Measurements from ENCODE around the gene GET4. TPM values are rescaled to one million over a fixed set of nuclear protein-coding genes. Genes with fewer than 3 reads are reported as not detected.

GET4 gene
- total and polyA plus RNA-seq, 2 of the 8 experiments (the other 6 are each of a cell fraction or from before 2014, with no cell fraction given) = 56.7 to 74.1 TPM

- POLR2A ChIA-PET (ENCODE audit: partially characterized antibody) = interaction anchor here (1.0 to 4.1 kb wide), 3 partner anchors 9 to 28 kb away, joined by 4 to 23 read pairs (median 8); partner anchors contain the start of gene GET4
- Histone ChIP-seq H3K27me3 (replicated peaks in 1 of 4; ENCODE audit: control insufficient read depth in 3 of 4, extremely low read depth in 1 of 4, insufficient read depth in 3 of 4, low read length in 3 of 4) (no peaks in the 10 kb centered on the region), H2AK5ac (ENCODE audit: low read depth, low read length) (no peak overlapping the region), H3K4me2 (ENCODE audit: insufficient read depth in 1 of 2, low read depth in 2 of 2, low read length in 2 of 2) (no peak overlapping the region), H2BK15ac (ENCODE audit: low read length) (no peak overlapping the region), H3K9ac (replicated peaks in 1 of 4; ENCODE audit: extremely low read depth in 1 of 4, low read depth in 3 of 4, low read length in 3 of 4) (peak overlapping the region in 1 of 4 experiments; percentile 14; a peak in 1 of 7 replicates), H4K8ac (ENCODE audit: extremely low read depth, insufficient read depth, low read length) (peak overlapping the region; percentile 38), H2BK20ac (ENCODE audit: low read length) (no peak overlapping the region), H4K20me1 (replicated peaks in 1 of 2; ENCODE audit: control insufficient read depth in 1 of 2, insufficient read depth in 2 of 2, low read length in 2 of 2) (peaks cover 50 to 52% of the 10 kb centered on the region in 2 experiments), H2BK12ac (ENCODE audit: low read depth, low read length) (no peak overlapping the region), H3K23me2 (ENCODE audit: low read depth, low read length) (no peaks in the 10 kb centered on the region), H2BK120ac (replicated peaks; ENCODE audit: low read depth, low read length) (no peak overlapping the region), H3K4ac (replicated peaks; ENCODE audit: insufficient read length, low read depth, low read length) (no peak overlapping the region), H3K56ac (replicated peaks; ENCODE audit: insufficient read length, low read depth, low read length) (no peak overlapping the region), H2AFZ (ENCODE audit: low read length) (no peak overlapping the region), H3K4me1 (replicated peaks in 1 of 4; ENCODE audit: control insufficient read depth in 3 of 4, insufficient read depth in 4 of 4, low read length in 3 of 4) (peaks cover 0 to 12% (median 1%) of the 10 kb centered on the region in 4 experiments; a peak in 2 of 7 replicates), H3K14ac (ENCODE audit: insufficient read length) (no peak overlapping the region), H3K18ac (ENCODE audit: extremely low read depth, low read length) (no peak overlapping the region), H3K9me3 (ENCODE audit: insufficient read depth in 2 of 2, low read depth in 1 of 2, low read length in 1 of 2) (no peaks in the 10 kb centered on the region), H4K91ac (replicated peaks; ENCODE audit: insufficient read length, low read length) (no peak overlapping the region), H3K79me1 (ENCODE audit: low read depth, low read length) (peaks cover 48% of the 10 kb centered on the region), H3K79me2 (ENCODE audit: control insufficient read depth in 1 of 2, insufficient read depth in 2 of 2, low read length in 2 of 2) (peaks cover 37 to 91% of the 10 kb centered on the region in 2 experiments), H3K4me3 (ENCODE audit: extremely low read depth in 1 of 4, insufficient read depth in 2 of 4, low read depth in 3 of 4, low read length in 4 of 4) (no peak overlapping the region), H3K27ac (ENCODE audit: low read depth, low read length) (no peak overlapping the region; the same call in 1 of the 2 replicates), H2BK5ac (ENCODE audit: low read depth, low read length) (peak overlapping the region; percentile 4; the same call in 1 of the 2 replicates), H3K36me3 (ENCODE audit: control insufficient read depth in 2 of 4, insufficient read depth in 4 of 4, low read length in 3 of 4) (peaks cover 2 to 25% (median 13%) of the 10 kb centered on the region in 4 experiments; a peak in 5 of 8 replicates), H4K5ac (ENCODE audit: insufficient read length, low read depth, low read length) (no peak overlapping the region), H3K23ac (ENCODE audit: insufficient read length) (no peak overlapping the region)
- 80% methylated on average over 16 of the region's 25 CpGs; no CpG with 5 or more reads in 1 of the 2 experiments for WGBS, 2 experiments (ENCODE audit: extremely low coverage in 1 of 2, insufficient coverage in 1 of 2, insufficient read length in 1 of 2, insufficient replicate concordance in 2 of 2, low coverage in 1 of 2, low lambda C conversion rate in 2 of 2, missing lambda C conversion rate in 1 of 2)
- CTCF ChIA-PET (ENCODE audit: partially characterized antibody) = interaction anchor here (1.0 to 1.9 kb wide), 3 partner anchors 15 to 108 kb away, joined by 3 to 4 read pairs (median 3); no protein-coding TSS in a partner anchor
- FAIRE-seq = no peak
- no peak for DNase-seq (ENCODE audit: low read depth in 1 of 2, low spot score in 2 of 2)
Observed at GRCh38 chr7:885261-885892, 9.0 kb downstream of the GET4 start.

All from H1 (cell line).